ENCODE data around the gene MAP4.
A peak's percentile ranks its signal among the peaks of the same experiment; 100 is the strongest.
"Not testable (repeated sequence)": the region's sequence is repeated elsewhere in the genome, so short reads cannot be mapped to it uniquely, and the experiment has no call there.

MAP4 gene

GRCh38 chr3:48016301-48016973, at the start of gene MAP4:
Gene MAP4, minus strand, starts transcription at chr3:48016416. Its CDS starts 17,556 bp downstream, at chr3:47998860.
- DNase-seq (ENCODE audit: extremely low spot score, insufficient read length, low read depth), result no peak
- no peak for FAIRE-seq

- no peak for FAIRE-seq
Observed at GRCh38 chr3:48065035-48065434, 48.8 kb upstream of the MAP4 start.

GRCh38 chr3:48064292-48064829, 48.1 kb upstream of the MAP4 start:
- no peak for DNase-seq (ENCODE audit: extremely low spot score, insufficient read length, low read depth)
- no peak for FAIRE-seq

More at GRCh38 chr3:48065035-48065434, 48.8 kb upstream of the MAP4 start:
- no peak for DNase-seq (ENCODE audit: extremely low spot score, insufficient read length, low read depth)

GRCh38 chr3:48061586-48061985, 45.4 kb upstream of the MAP4 start:
- FAIRE-seq; DNase-seq (ENCODE audit: extremely low spot score, insufficient read length, low read depth): not testable (repeated sequence)

GRCh38 chr3:48058091-48058490, 41.9 kb upstream of the MAP4 start:
- FAIRE-seq (no peak), DNase-seq (ENCODE audit: extremely low spot score, insufficient read length, low read depth) (no peak)

- no peak for DNase-seq (ENCODE audit: extremely low spot score, insufficient read length, low read depth)
- no peak for FAIRE-seq
Observed at GRCh38 chr3:48057521-48057920, 41.3 kb upstream of the MAP4 start.

GRCh38 chr3:48047841-48048464, 31.7 kb upstream of the MAP4 start:
- FAIRE-seq, result no peak
- DNase-seq (ENCODE audit: extremely low spot score, insufficient read length, low read depth), result no peak

- DNase-seq (ENCODE audit: extremely low spot score, insufficient read length, low read depth) (no peak), FAIRE-seq (peak; percentile 61)
Observed at GRCh38 chr3:48042071-48042760, 26.0 kb upstream of the MAP4 start.

- FAIRE-seq (no peak), DNase-seq (ENCODE audit: extremely low spot score, insufficient read length, low read depth) (no peak)
Observed at GRCh38 chr3:48039487-48040190, 23.4 kb upstream of the MAP4 start.

- no peak for FAIRE-seq
- DNase-seq (ENCODE audit: extremely low spot score, insufficient read length, low read depth), result no peak
Observed at GRCh38 chr3:48038971-48039481, 22.8 kb upstream of the MAP4 start.

- DNase-seq (ENCODE audit: extremely low spot score, insufficient read length, low read depth), result no peak
- FAIRE-seq, result no peak
Observed at GRCh38 chr3:48034000-48034516, 17.8 kb upstream of the MAP4 start.

GRCh38 chr3:48030188-48030587, 14.0 kb upstream of the MAP4 start:
- DNase-seq (ENCODE audit: extremely low spot score, insufficient read length, low read depth), result no peak
- no peak for FAIRE-seq

GRCh38 chr3:48026951-48027908, 11.0 kb upstream of the MAP4 start:
- no peak for FAIRE-seq
- no peak for DNase-seq (ENCODE audit: extremely low spot score, insufficient read length, low read depth)

GRCh38 chr3:48026098-48026497, 9.9 kb upstream of the MAP4 start:
- no peak for FAIRE-seq

GRCh38 chr3:48024401-48024800, 8.2 kb upstream of the MAP4 start:
- no peak for FAIRE-seq
- DNase-seq (ENCODE audit: extremely low spot score, insufficient read length, low read depth), result no peak

More at GRCh38 chr3:48026098-48026497, 9.9 kb upstream of the MAP4 start:
- no peak for DNase-seq (ENCODE audit: extremely low spot score, insufficient read length, low read depth)

- FAIRE-seq, result peak; percentile 5
- no peak for DNase-seq (ENCODE audit: extremely low spot score, insufficient read length, low read depth)
Observed at GRCh38 chr3:48023377-48023776, 7.2 kb upstream of the MAP4 start.

- DNase-seq (ENCODE audit: extremely low spot score, insufficient read length, low read depth), result no peak
- peak; percentile 57 for FAIRE-seq
Observed at GRCh38 chr3:48022178-48022577, 6.0 kb upstream of the MAP4 start.

GRCh38 chr3:48018841-48019240, 2.6 kb upstream of the MAP4 start:
- DNase-seq (ENCODE audit: extremely low spot score, insufficient read length, low read depth), result no peak
- FAIRE-seq, result no peak
